Measurements from ENCODE around the gene LAMTOR2.

Gene LAMTOR2

GRCh38 chr1:156054500-156055280 is at the start of gene LAMTOR2:
Gene LAMTOR2 (plus strand): TSS chr1:156054782. CDS start chr1:156054890, 108 bp downstream.
- Histone ChIP-seq H3K9me3 (ENCODE audit: insufficient read depth, low read depth, low read length) (no peaks in the 10 kb centered on the region), H2AFZ (ENCODE audit: low read length) (peak within 1 kb of the TSS; percentile 96), H3K79me2 (ENCODE audit: insufficient read depth, low read length) (peaks cover 42% of the 10 kb centered on the region), H3K9ac (ENCODE audit: low read depth, low read length, poor library complexity, severe bottlenecking) (peak within 1 kb of the TSS; percentile 98), H3F3A (ENCODE audit: low read depth) (peaks cover 3% of the 10 kb centered on the region; the same call in 1 of the 2 replicates), H3K36me3 (ENCODE audit: insufficient read depth, low read length) (no peaks in the 10 kb centered on the region; the same call in 1 of the 2 replicates), H3K4me3 (ENCODE audit: low read length, poor library complexity, severe bottlenecking) (peak within 1 kb of the TSS; percentile 96), H4K20me1 (ENCODE audit: insufficient read depth, low read length, poor library complexity, severe bottlenecking) (peaks cover 7% of the 10 kb centered on the region), H3K4me2 (ENCODE audit: low read depth, low read length, poor library complexity, severe bottlenecking) (peak within 1 kb of the TSS; percentile 96), H3K27me3 (ENCODE audit: insufficient read depth, low read length, poor library complexity, severe bottlenecking) (no peaks in the 10 kb centered on the region), H3K9me2 (replicated peaks; ENCODE audit: low read depth, low read length) (no peaks in the 10 kb centered on the region), H3K4me1 (ENCODE audit: insufficient read depth, low read length, poor library complexity, severe bottlenecking) (peaks cover 20% of the 10 kb centered on the region)
- TF ChIP-seq, protein P1, sequence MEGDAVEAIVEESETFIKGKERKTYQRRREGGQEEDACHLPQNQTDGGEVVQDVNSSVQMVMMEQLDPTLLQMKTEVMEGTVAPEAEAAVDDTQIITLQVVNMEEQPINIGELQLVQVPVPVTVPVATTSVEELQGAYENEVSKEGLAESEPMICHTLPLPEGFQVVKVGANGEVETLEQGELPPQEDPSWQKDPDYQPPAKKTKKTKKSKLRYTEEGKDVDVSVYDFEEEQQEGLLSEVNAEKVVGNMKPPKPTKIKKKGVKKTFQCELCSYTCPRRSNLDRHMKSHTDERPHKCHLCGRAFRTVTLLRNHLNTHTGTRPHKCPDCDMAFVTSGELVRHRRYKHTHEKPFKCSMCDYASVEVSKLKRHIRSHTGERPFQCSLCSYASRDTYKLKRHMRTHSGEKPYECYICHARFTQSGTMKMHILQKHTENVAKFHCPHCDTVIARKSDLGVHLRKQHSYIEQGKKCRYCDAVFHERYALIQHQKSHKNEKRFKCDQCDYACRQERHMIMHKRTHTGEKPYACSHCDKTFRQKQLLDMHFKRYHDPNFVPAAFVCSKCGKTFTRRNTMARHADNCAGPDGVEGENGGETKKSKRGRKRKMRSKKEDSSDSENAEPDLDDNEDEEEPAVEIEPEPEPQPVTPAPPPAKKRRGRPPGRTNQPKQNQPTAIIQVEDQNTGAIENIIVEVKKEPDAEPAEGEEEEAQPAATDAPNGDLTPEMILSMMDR (conservative IDR thresholded peaks at IDR 0.05; ENCODE audit: low read length) = no peak
- TF ChIP-seq EZH2phosphoT487 (IDR thresholded peaks at IDR 0.05; ENCODE audit: borderline replicate concordance) = no peak

GRCh38 chr1:156004843-156005584 is 49.6 kb upstream of the LAMTOR2 start:
- no peaks in the 10 kb centered on the region for H3K27me3 ChIP-seq (ENCODE audit: insufficient read depth, low read length, poor library complexity, severe bottlenecking)
- TF ChIP-seq EZH2phosphoT487 (IDR thresholded peaks at IDR 0.05; ENCODE audit: borderline replicate concordance) = no peak
- TF ChIP-seq, protein P1 (conservative IDR thresholded peaks at IDR 0.05; ENCODE audit: low read length) = no peak
- H3K9me3 ChIP-seq (ENCODE audit: insufficient read depth, low read depth, low read length) = no peaks in the 10 kb centered on the region
- H3K79me2 ChIP-seq (ENCODE audit: insufficient read depth, low read length) = no peaks in the 10 kb centered on the region
- 0 out of 2 replicates have a peak overlapping the region, but pooled peaks have one; percentile 24 for H2AFZ ChIP-seq (ENCODE audit: low read length)
- H3K36me3 ChIP-seq (ENCODE audit: insufficient read depth, low read length) = peaks cover 17% of the 10 kb centered on the region
- H3K9ac ChIP-seq (ENCODE audit: low read depth, low read length, poor library complexity, severe bottlenecking) = peak overlapping the region; percentile 66
- H3K4me2 ChIP-seq (ENCODE audit: low read depth, low read length, poor library complexity, severe bottlenecking) = peak overlapping the region; percentile 75
- H4K20me1 ChIP-seq (ENCODE audit: insufficient read depth, low read length, poor library complexity, severe bottlenecking) = no peaks in the 10 kb centered on the region
- no peaks in the 10 kb centered on the region; the same call in 1 of the 2 replicates for H3F3A ChIP-seq (ENCODE audit: low read depth)
- peak overlapping the region; percentile 38 for H3K4me3 ChIP-seq (ENCODE audit: low read length, poor library complexity, severe bottlenecking)
- H3K4me1 ChIP-seq (ENCODE audit: insufficient read depth, low read length, poor library complexity, severe bottlenecking) = peaks cover 23% of the 10 kb centered on the region
- H3K9me2 ChIP-seq (replicated peaks; ENCODE audit: low read depth, low read length) = no peaks in the 10 kb centered on the region

GRCh38 chr1:156006666-156007376 is 47.8 kb upstream of the LAMTOR2 start:
- Histone ChIP-seq H3K4me2 (ENCODE audit: low read depth, low read length, poor library complexity, severe bottlenecking) (no peak overlapping the region), H3K9me3 (ENCODE audit: insufficient read depth, low read depth, low read length) (no peaks in the 10 kb centered on the region)
- TF ChIP-seq, protein P1 (conservative IDR thresholded peaks at IDR 0.05; ENCODE audit: low read length) = no peak
- no peak for TF ChIP-seq EZH2phosphoT487 (IDR thresholded peaks at IDR 0.05; ENCODE audit: borderline replicate concordance)

More at GRCh38 chr1:156006666-156007376, 47.8 kb upstream of the LAMTOR2 start:
- peaks cover 6% of the 10 kb centered on the region for H4K20me1 ChIP-seq (ENCODE audit: insufficient read depth, low read length, poor library complexity, severe bottlenecking)
- no peak overlapping the region for H3K9ac ChIP-seq (ENCODE audit: low read depth, low read length, poor library complexity, severe bottlenecking)
- H3K79me2 ChIP-seq (ENCODE audit: insufficient read depth, low read length) = no peaks in the 10 kb centered on the region
- H3K27me3 ChIP-seq (ENCODE audit: insufficient read depth, low read length, poor library complexity, severe bottlenecking) = no peaks in the 10 kb centered on the region
- peaks cover 33% of the 10 kb centered on the region for H3K36me3 ChIP-seq (ENCODE audit: insufficient read depth, low read length)
- no peaks in the 10 kb centered on the region; the same call in 1 of the 2 replicates for H3F3A ChIP-seq (ENCODE audit: low read depth)
- H3K4me1 ChIP-seq (ENCODE audit: insufficient read depth, low read length, poor library complexity, severe bottlenecking) = peaks cover 23% of the 10 kb centered on the region
- H3K4me3 ChIP-seq (ENCODE audit: low read length, poor library complexity, severe bottlenecking) = no peak overlapping the region
- no peaks in the 10 kb centered on the region for H3K9me2 ChIP-seq (replicated peaks; ENCODE audit: low read depth, low read length)
- H2AFZ ChIP-seq (ENCODE audit: low read length) = no peak overlapping the region

Data from Loucy (cell line).